ENCODE data around the gene C1orf21.

Gene C1orf21

DNA sequence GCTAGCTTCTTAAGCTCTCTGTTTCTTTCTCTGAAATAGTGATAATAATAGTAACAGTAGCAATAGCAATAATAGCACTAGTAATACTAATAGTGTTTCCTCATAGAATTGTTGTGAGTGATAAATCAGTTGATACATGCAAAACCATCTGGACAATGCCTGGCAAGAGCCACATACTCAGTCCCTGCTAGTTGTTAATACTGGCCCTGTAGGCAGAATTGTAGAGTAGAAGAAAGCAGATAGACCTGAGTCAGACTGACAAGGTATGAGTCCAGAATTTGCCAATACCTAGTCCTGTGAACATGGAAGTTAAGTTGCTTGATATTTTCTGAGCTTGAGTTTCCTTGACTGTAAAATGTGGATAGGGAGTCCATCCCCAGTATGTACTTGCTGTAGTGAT is 171.9 kb downstream of the C1orf21 start:
- Mint-ChIP-seq H3K27me3 (peaks cover 7% of the 10 kb centered on the region), H3K4me1 (peaks cover 3% of the 10 kb centered on the region), H3K4me3 (no peak overlapping the region), H3K27ac (no peak overlapping the region), H3K9me3 (no peaks in the 10 kb centered on the region), H3K36me3 (ENCODE audit: low read depth) (no peaks in the 10 kb centered on the region)
- ATAC-seq (no peak), DNase-seq (no peak)

DNA sequence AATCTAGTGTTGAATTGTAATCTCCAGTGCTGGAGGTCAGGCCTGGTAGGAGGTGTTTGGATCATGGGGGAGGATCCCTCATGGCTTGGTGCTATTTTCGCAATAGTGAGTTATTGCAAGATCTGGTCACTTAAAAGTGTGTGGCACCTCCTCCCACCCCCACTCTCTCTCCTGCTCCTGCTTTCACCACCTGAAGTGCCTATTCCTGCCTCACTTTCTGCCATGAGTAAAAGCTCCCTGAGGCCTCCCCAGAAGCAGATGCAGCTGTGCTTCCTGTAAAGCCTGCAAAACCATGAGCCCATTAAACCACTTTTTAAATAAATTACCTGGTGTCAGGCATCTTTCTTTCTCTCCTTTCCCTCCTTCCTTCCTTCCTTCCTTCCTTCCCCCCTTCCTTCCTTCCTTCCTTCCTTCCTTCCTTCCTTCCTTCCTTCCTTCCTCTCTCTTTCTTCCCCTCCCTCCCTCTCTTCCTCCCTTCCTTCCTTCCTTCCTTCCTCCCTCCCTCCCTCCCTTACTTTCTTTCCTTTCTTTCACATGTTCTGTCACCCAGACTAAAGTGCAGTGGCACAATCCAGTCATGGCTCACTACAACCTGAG is 172.4 kb downstream of the C1orf21 start:
- peaks cover 3% of the 10 kb centered on the region for H3K4me1 Mint-ChIP-seq
- no peak overlapping the region for H3K27ac Mint-ChIP-seq

DNA sequence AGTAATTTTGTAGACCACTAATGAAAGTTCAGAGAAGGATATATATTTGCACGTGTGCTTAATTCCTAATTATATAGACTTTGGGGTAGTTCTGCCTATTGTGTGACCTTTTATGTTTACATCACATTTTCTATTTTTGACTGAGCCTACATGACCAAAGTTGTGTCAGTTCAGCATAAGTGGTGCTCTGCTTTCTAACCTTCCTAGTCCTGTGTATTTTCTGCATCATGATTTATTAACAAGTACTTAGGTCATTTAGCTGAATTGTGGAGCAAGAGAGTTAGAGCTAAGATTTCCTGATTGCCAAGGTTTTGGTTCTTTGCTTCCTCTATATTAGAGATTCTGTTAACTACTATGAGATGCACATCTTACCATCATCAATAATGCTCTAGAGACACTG is 176.0 kb downstream of the C1orf21 start:
- no peak overlapping the region for H3K27ac Mint-ChIP-seq
- peaks cover 7% of the 10 kb centered on the region for H3K27me3 Mint-ChIP-seq
- DNase-seq (no peak), ATAC-seq (no peak)
- H3K9me3 Mint-ChIP-seq = no peaks in the 10 kb centered on the region
- peaks cover 3% of the 10 kb centered on the region for H3K4me1 Mint-ChIP-seq
- H3K4me3 Mint-ChIP-seq = no peak overlapping the region
- H3K36me3 Mint-ChIP-seq (ENCODE audit: low read depth) = no peaks in the 10 kb centered on the region

More for the DNA sequence above, 172.4 kb downstream of the C1orf21 start:
- DNase-seq = no peak
- ATAC-seq = no peak
- no peaks in the 10 kb centered on the region for H3K36me3 Mint-ChIP-seq (ENCODE audit: low read depth)
- peaks cover 7% of the 10 kb centered on the region for H3K27me3 Mint-ChIP-seq
- H3K9me3 Mint-ChIP-seq = no peaks in the 10 kb centered on the region
- H3K4me3 Mint-ChIP-seq = no peak overlapping the region

DNA sequence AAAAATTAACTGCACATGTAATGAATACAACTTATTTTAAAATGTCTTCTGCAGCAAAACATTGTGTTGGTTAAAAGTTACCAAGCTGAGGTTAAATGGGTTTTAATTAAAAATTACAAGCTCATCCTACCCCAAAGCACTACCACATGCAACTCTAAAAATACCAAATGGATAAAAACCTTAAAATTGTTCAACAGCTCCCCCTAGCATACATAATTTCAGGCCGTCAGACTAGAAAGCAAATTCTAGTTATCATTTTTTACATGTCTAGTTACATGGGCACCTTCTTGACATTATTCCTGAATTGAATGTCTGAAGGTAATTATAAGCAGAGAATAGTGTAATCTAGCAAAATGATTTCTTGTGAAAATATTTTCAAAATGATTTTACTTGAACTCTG is 176.5 kb downstream of the C1orf21 start:
- Mint-ChIP-seq H3K9me3 (no peaks in the 10 kb centered on the region), H3K36me3 (ENCODE audit: low read depth) (no peaks in the 10 kb centered on the region), H3K27ac (no peak overlapping the region), H3K4me1 (no peaks in the 10 kb centered on the region), H3K27me3 (peaks cover 7% of the 10 kb centered on the region), H3K4me3 (no peak overlapping the region)
- DNase-seq (no peak), ATAC-seq (no peak)

DNA sequence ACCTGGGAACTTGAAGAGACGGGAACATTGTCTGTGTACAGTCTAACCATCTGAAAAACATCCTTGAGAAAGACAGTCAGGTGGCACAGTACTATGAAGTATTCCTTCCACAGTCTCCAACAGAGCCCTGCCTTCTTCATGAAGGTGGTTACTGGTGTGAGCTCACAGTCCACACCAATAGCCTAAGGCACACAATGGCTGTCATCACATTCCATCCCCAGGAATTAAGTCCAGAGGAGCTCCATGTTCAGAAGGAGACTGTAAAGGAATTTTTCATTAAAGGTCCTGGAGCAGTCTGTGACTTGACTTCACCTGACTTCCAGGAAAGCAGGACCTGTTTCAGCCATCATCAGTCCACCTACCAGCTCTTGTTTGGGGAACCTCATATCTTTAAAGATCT is 180.2 kb downstream of the C1orf21 start:
- H3K36me3 Mint-ChIP-seq (ENCODE audit: low read depth) = no peaks in the 10 kb centered on the region
- no peaks in the 10 kb centered on the region for H3K4me1 Mint-ChIP-seq
- DNase-seq (no peak), ATAC-seq (no peak)
- H3K9me3 Mint-ChIP-seq = no peaks in the 10 kb centered on the region
- no peak overlapping the region for H3K4me3 Mint-ChIP-seq
- no peak overlapping the region for H3K27ac Mint-ChIP-seq
- H3K27me3 Mint-ChIP-seq = peaks cover 7% of the 10 kb centered on the region

DNA sequence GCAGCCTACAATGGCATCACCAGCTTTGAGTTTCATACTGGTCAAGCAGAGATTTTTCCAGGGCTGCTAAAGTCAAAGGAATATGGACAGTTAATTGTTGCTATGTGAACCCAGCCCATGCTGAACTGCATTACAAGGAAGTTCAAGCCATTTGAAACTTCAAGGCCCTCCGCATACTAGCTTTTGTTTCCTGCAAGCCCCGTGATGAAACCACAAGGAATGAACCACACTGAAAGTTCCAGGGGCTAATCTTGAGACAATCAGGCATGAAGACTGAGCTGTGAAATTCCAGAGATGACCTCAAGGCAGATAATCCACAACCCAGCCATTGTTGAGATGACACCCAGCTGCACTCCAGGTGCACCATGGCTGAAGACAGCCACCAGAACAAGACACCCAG is 180.8 kb downstream of the C1orf21 start:
- DNase-seq (no peak), ATAC-seq (no peak)
- Mint-ChIP-seq H3K4me3 (no peak overlapping the region), H3K9me3 (no peaks in the 10 kb centered on the region), H3K4me1 (no peaks in the 10 kb centered on the region), H3K36me3 (ENCODE audit: low read depth) (no peaks in the 10 kb centered on the region), H3K27me3 (peaks cover 7% of the 10 kb centered on the region), H3K27ac (no peak overlapping the region)

DNA sequence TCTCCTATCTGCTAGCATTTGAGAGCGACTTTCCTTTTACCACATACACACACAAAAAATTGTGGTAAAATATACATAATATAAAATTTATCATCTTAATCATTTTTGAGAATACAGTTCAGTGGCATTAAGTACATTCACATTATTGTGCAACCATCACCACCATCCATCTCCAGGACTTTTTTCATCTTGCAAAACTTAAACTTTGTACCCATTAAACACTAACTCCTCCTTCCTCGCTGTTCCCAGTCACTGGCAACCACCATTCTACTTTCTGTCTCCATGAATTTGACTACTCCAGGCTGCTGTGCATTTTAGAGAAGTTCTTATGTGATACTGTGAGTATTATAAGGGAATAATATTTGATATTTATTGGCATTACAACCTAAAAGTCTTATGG is 181.3 kb downstream of the C1orf21 start:
- Mint-ChIP-seq H3K36me3 (ENCODE audit: low read depth) (no peaks in the 10 kb centered on the region), H3K9me3 (no peaks in the 10 kb centered on the region), H3K27ac (no peak overlapping the region), H3K4me3 (no peak overlapping the region), H3K4me1 (no peaks in the 10 kb centered on the region), H3K27me3 (peaks cover 2% of the 10 kb centered on the region)
- ATAC-seq (no peak), DNase-seq (no peak)

DNA sequence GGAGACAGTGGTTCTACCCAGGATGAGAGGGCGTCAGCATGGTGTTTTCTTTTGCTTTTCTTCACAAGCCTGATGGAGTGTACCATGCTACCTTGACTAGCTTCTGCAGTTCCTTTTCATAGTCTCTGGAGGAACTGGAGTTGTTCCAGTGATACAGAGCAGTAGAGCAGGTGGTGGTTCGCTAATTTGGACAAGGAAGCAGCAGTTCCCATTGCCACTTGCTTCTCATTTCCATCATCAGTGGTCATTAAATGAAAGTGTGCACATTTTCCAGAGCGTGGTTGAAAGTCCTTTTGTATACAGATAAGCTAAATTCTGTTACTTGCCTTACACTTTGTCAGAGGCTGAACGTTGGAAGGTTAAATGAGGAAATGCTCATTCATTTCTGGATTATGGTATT is 182.3 kb downstream of the C1orf21 start:
- no peaks in the 10 kb centered on the region for H3K36me3 Mint-ChIP-seq (ENCODE audit: low read depth)
- DNase-seq (no peak), ATAC-seq (no peak)
- no peaks in the 10 kb centered on the region for H3K9me3 Mint-ChIP-seq
- H3K4me3 Mint-ChIP-seq = no peak overlapping the region
- no peak overlapping the region for H3K27ac Mint-ChIP-seq
- no peaks in the 10 kb centered on the region for H3K4me1 Mint-ChIP-seq
- H3K27me3 Mint-ChIP-seq = no peaks in the 10 kb centered on the region

DNA sequence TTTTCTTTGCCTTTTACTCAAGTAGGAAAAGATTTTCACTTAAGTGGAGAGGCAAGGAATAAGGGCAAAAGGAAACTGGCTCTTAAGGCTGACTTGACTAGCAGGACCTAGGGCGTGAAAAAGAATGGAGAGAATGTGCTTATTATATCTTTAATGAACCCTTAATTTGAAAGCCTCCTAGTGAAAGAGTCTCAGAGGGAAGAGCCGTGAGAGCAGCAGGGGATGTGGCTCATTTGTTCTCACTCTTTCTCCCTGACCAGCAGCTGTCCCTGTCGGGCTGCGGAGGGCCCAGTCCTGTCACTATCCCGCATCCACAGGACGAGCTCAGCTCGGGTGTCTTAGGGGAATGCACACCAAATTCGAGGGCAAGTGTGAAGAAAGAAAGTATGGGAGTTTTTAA is 187.8 kb downstream of the C1orf21 start:
- Mint-ChIP-seq H3K4me3 (no peak overlapping the region), H3K27ac (no peak overlapping the region), H3K36me3 (ENCODE audit: low read depth) (no peaks in the 10 kb centered on the region), H3K27me3 (no peaks in the 10 kb centered on the region), H3K9me3 (no peaks in the 10 kb centered on the region), H3K4me1 (no peaks in the 10 kb centered on the region)
- DNase-seq = no peak
- no peak for ATAC-seq

DNA sequence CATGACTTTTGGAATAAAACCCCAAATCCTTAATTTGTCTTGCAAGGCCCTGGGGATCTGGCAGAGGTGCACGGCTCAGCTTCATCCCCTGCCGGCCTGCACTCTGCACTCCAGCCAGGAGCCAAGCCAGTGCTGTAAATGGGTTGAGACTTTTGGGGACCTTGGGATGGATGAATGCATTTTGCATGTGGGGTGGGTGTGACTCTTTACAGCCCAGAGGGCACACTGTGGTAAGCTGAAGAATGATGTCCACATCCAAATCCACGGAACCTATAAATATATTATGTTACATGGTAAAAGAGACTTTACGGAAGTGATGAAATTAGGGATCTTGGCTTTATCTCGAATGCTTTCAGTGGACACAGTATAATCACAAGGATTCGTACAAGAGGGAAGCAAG is 190.0 kb downstream of the C1orf21 start:
- Mint-ChIP-seq H3K27me3 (no peaks in the 10 kb centered on the region), H3K9me3 (peaks cover 7% of the 10 kb centered on the region), H3K4me1 (no peaks in the 10 kb centered on the region), H3K27ac (no peak overlapping the region), H3K36me3 (ENCODE audit: low read depth) (no peaks in the 10 kb centered on the region), H3K4me3 (no peak overlapping the region)
- no peak for ATAC-seq
- no peak for DNase-seq

DNA sequence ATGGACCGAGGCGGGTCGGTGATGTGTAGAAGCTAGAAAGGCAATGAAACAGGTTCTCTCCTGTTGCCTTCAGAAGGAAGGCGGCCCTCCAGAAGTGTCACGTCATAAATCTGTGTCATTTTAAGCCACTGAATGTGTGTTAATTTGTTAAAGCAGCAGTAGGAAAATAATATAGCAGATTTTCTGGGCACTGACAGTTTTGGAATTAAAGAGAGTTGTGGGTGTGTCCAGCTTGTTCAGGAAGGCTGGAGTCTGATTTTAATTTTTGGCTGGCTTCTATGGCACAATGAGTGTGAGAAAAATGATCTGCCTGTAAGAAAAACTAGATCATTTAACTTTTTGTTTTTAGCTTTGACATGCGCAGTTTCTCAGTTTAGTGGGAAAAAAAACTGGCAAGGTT is 190.5 kb downstream of the C1orf21 start:
- H3K36me3 Mint-ChIP-seq (ENCODE audit: low read depth) = no peaks in the 10 kb centered on the region
- H3K4me3 Mint-ChIP-seq = no peak overlapping the region
- H3K4me1 Mint-ChIP-seq = no peaks in the 10 kb centered on the region
- H3K27me3 Mint-ChIP-seq = no peaks in the 10 kb centered on the region
- H3K9me3 Mint-ChIP-seq = peaks cover 7% of the 10 kb centered on the region
- DNase-seq = no peak
- ATAC-seq = no peak
- H3K27ac Mint-ChIP-seq = no peak overlapping the region

DNA sequence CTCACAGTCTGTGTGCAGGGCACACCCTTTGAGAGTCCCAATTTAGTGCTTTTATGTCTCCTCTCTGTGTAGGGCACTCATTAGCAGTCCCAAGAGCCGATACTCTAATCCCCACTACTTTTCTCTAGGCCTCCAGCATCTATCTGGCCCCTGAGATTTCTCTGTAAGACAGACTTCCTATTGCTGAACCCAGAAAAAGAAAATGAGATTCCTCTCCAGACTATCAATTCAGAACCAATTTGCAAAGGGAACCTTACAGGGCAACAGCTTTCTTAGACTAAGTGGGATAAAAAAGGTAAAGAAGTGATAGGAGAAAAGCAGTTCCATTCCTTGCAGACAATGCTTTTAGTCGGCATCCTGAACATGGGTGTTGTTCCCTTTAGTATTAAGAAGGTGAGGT is 195.6 kb downstream of the C1orf21 start:
- Mint-ChIP-seq H3K36me3 (ENCODE audit: low read depth) (no peaks in the 10 kb centered on the region), H3K9me3 (peaks cover 7% of the 10 kb centered on the region), H3K4me3 (no peak overlapping the region), H3K4me1 (no peaks in the 10 kb centered on the region), H3K27ac (no peak overlapping the region), H3K27me3 (peaks cover 3% of the 10 kb centered on the region)
- no peak for ATAC-seq
- no peak for DNase-seq

DNA sequence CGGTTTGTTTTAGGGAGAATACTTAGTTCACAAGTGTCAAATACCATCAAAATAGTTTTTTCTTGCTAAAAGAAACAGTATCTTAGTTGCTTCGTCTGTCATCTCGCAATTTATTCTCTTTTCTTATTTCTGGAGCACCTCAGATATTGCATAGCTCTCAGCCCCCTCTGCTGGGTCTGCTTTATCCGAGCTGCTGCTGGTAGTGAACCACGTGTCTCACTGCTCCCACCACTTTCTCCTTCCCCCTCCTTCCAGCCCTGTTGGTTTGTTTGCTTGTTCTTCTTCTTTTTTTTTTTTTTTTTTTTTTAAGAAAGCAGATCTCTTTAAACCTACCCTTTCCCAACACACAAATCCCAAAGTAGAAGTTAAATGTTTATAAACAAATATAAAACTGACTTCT is 197.0 kb downstream of the C1orf21 start:
- Mint-ChIP-seq H3K27ac (no peak overlapping the region), H3K4me1 (no peaks in the 10 kb centered on the region), H3K9me3 (peaks cover 7% of the 10 kb centered on the region), H3K4me3 (no peak overlapping the region), H3K36me3 (ENCODE audit: low read depth) (no peaks in the 10 kb centered on the region), H3K27me3 (peaks cover 6% of the 10 kb centered on the region)
- ATAC-seq = no peak
- DNase-seq = no peak

DNA sequence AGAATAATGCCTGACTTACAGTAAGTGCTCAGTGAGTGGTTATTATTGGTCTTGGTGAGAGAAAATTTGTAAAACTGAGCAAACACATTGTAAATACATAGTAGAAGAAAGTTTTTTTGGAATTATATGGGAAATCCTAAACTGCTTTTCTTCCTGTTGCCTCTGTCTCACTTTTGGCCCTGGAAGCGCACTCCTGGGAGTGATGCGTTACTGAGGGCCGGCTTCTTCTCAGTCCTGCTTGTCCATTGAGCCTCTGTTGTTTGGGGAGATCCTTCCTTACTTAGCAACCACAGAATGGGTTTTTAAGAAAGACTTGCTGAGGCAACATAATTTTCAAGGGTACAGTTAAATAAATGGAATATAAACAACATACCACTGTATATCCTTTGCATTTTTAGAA is 201.9 kb downstream of the C1orf21 start:
- Mint-ChIP-seq H3K9me3 (no peaks in the 10 kb centered on the region), H3K4me3 (no peak overlapping the region), H3K27ac (no peak overlapping the region), H3K27me3 (peaks cover 8% of the 10 kb centered on the region), H3K36me3 (ENCODE audit: low read depth) (no peaks in the 10 kb centered on the region), H3K4me1 (no peaks in the 10 kb centered on the region)
- DNase-seq = no peak
- ATAC-seq = no peak

DNA sequence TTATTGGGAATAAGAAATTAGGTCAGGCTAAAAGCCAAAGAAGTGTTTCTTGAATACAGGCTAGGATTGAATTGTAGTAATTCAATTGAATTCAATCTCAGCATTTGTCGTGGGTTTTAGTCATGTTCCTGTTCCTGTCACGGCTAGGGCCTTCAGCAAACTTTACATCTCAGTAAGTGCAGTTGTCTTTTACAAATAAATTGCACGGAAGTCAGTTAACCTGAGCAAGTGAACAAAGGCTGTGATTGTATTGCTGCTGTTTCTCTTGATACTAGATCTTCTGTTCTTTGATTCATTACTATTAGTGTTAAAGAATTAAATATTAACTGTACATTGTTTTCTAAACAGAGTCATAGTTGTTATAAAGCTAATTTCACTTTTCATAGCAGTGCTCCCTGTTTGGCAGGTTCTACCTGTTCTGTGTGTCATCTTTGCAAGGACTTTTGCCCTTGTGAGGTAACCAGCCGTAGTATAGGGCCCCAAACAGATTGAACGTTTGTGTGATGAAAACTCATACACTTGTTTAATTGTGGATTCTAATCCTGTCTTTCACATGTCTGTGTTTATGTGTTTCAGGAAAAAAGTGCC is 203.4 kb downstream of the C1orf21 start:
- H3K4me1 Mint-ChIP-seq = no peaks in the 10 kb centered on the region
- H3K27me3 Mint-ChIP-seq = peaks cover 8% of the 10 kb centered on the region
- H3K27ac Mint-ChIP-seq = no peak overlapping the region

DNA sequence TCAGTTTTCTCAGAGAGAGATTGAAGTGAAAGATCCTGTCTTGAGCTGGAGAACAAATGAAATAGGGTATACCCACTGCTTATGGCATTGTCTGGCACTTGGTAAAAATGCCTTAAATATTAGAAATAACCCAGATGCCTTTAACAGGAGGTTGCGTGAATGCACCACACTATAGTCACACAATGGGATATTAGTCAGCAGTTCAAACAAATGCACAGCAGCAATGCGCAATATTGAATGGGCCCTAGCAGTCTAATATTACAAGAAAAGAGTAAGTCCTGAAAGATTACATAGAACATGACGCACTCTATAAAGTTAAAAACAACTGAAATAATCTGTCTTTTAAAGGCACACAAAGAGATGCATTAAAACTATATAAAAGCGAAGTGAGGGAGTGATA is 206.8 kb downstream of the C1orf21 start:
- Mint-ChIP-seq H3K4me3 (no peak overlapping the region), H3K9me3 (no peaks in the 10 kb centered on the region), H3K36me3 (ENCODE audit: low read depth) (no peaks in the 10 kb centered on the region), H3K27me3 (peaks cover 4% of the 10 kb centered on the region), H3K4me1 (no peaks in the 10 kb centered on the region), H3K27ac (no peak overlapping the region)
- DNase-seq (no peak), ATAC-seq (no peak)

More for the DNA sequence above, 203.4 kb downstream of the C1orf21 start:
- no peak for ATAC-seq
- no peak for DNase-seq
- H3K36me3 Mint-ChIP-seq (ENCODE audit: low read depth) = no peaks in the 10 kb centered on the region
- no peak overlapping the region for H3K4me3 Mint-ChIP-seq
- H3K9me3 Mint-ChIP-seq = no peaks in the 10 kb centered on the region

Measured in activated naive CD8-positive, alpha-beta T cell treated with anti-CD3 and anti-CD28 coated beads, Interleukin-2, amount 50 U/mL, for 24 hours (primary cell).